Activated B cell treated with CpG ODN at 0.5 μM for 24 hours (primary cell): ENCODE measurements around the gene TNRC6B. TPM values are rescaled to one million over a fixed set of nuclear protein-coding genes. Genes with fewer than 3 reads are reported as not detected.
A peak's percentile ranks its signal among the peaks of the same experiment; 100 is the strongest.

Source experiments
- ATAC-seq: fragments of 200-7000 bp; cut with Tn5 transposase; one replicate; pipeline ENCODE4 v1.10.0; 2021; ENCODE audit warnings: low read depth, mild to moderate bottlenecking, moderate library complexity
- CTCF ChIA-PET: fragments of 350-600 bp; sonication (Branson Sonifier 250); formaldehyde crosslinking; loops from one replicate; lab custom pipeline; 2021; ENCODE audit warnings: antibody characterized with exemption; lab: Charles Lee
- POLR2A ChIA-PET: fragments of 350-600 bp; sonication (Branson Sonifier 250); formaldehyde crosslinking; loops from one replicate; lab custom pipeline; 2021; ENCODE audit warnings: antibody characterized with exemption; lab: Charles Lee
- DNase-seq: peaks from one replicate; pipeline ENCODE4 v3.0.0; 2022
- H3K27ac Mint-ChIP-seq: one replicate; pipeline ENCODE4 v1.8.0; 2020; ENCODE audit warnings: mixed read lengths
- H3K27me3 Mint-ChIP-seq: one replicate; pipeline ENCODE4 v1.8.0; 2021; ENCODE audit warnings: mixed read lengths
- H3K36me3 Mint-ChIP-seq: one replicate; pipeline ENCODE4 v1.8.0; 2021; ENCODE audit warnings: low read depth, mixed read lengths
- H3K4me1 Mint-ChIP-seq: one replicate; pipeline ENCODE4 v1.8.0; 2021; ENCODE audit warnings: mixed read lengths
- H3K4me3 Mint-ChIP-seq: one replicate; pipeline ENCODE4 v1.8.0; 2020; ENCODE audit warnings: mild to moderate bottlenecking, mixed read lengths
- H3K9me3 Mint-ChIP-seq: one replicate; pipeline ENCODE4 v1.8.0; 2020; ENCODE audit warnings: mixed read lengths
- intact Hi-C: fragments of 100-400 bp; cut with micrococcal nuclease; formaldehyde crosslinking; loops from one replicate; pipeline ENCODE4 v1.15.1; 2024
- total RNA-seq: library from RNA; stranded (reverse); gene quantifications from 2 replicates; pipeline ENCODE4 v1.2.3, GENCODE V29; 2022
- TF ChIP-seq, protein P1 (sequence below): fragments of 200-600 bp; IDR thresholded peaks from one replicate; pipeline ENCODE4 v1.8.0; 2022; ENCODE audit warnings: antibody characterized with exemption, mild to moderate bottlenecking

Gene TNRC6B, protein sequence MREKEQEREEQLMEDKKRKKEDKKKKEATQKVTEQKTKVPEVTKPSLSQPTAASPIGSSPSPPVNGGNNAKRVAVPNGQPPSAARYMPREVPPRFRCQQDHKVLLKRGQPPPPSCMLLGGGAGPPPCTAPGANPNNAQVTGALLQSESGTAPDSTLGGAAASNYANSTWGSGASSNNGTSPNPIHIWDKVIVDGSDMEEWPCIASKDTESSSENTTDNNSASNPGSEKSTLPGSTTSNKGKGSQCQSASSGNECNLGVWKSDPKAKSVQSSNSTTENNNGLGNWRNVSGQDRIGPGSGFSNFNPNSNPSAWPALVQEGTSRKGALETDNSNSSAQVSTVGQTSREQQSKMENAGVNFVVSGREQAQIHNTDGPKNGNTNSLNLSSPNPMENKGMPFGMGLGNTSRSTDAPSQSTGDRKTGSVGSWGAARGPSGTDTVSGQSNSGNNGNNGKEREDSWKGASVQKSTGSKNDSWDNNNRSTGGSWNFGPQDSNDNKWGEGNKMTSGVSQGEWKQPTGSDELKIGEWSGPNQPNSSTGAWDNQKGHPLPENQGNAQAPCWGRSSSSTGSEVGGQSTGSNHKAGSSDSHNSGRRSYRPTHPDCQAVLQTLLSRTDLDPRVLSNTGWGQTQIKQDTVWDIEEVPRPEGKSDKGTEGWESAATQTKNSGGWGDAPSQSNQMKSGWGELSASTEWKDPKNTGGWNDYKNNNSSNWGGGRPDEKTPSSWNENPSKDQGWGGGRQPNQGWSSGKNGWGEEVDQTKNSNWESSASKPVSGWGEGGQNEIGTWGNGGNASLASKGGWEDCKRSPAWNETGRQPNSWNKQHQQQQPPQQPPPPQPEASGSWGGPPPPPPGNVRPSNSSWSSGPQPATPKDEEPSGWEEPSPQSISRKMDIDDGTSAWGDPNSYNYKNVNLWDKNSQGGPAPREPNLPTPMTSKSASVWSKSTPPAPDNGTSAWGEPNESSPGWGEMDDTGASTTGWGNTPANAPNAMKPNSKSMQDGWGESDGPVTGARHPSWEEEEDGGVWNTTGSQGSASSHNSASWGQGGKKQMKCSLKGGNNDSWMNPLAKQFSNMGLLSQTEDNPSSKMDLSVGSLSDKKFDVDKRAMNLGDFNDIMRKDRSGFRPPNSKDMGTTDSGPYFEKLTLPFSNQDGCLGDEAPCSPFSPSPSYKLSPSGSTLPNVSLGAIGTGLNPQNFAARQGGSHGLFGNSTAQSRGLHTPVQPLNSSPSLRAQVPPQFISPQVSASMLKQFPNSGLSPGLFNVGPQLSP (N-terminal part only)
- total RNA-seq: 84.6 and 95.2 TPM in 2 replicates

- POLR2A ChIA-PET: interaction anchor here (0.5 to 5.3 kb wide), 27 partner anchors 14 to 773 kb away, joined by 3 to 114 read pairs (median 3); partner anchors contain the start of genes ADSL and ATF4
- Mint-ChIP-seq H3K27me3 (no peaks in the 10 kb centered on the region), H3K9me3 (no peaks in the 10 kb centered on the region), H3K4me3 (peak within 1 kb of the TSS; percentile 87), H3K27ac (peak within 1 kb of the TSS; percentile 87), H3K36me3 (peaks cover 14% of the 10 kb centered on the region), H3K4me1 (peaks cover 60% of the 10 kb centered on the region)
- CTCF ChIA-PET: interaction anchor here (0.6 kb wide), 1 partner anchor 85 kb away, joined by 4 read pairs; no protein-coding TSS in a partner anchor
- DNase-seq (peak; percentile 24), ATAC-seq (peak; percentile 86)
- intact Hi-C loops: loop anchor here (1.0 to 5.0 kb wide), 7 partner anchors 25 to 646 kb away; partner anchors contain the start of genes ADSL and RPS19BP1
- TF ChIP-seq, protein P1, sequence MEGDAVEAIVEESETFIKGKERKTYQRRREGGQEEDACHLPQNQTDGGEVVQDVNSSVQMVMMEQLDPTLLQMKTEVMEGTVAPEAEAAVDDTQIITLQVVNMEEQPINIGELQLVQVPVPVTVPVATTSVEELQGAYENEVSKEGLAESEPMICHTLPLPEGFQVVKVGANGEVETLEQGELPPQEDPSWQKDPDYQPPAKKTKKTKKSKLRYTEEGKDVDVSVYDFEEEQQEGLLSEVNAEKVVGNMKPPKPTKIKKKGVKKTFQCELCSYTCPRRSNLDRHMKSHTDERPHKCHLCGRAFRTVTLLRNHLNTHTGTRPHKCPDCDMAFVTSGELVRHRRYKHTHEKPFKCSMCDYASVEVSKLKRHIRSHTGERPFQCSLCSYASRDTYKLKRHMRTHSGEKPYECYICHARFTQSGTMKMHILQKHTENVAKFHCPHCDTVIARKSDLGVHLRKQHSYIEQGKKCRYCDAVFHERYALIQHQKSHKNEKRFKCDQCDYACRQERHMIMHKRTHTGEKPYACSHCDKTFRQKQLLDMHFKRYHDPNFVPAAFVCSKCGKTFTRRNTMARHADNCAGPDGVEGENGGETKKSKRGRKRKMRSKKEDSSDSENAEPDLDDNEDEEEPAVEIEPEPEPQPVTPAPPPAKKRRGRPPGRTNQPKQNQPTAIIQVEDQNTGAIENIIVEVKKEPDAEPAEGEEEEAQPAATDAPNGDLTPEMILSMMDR: no peak
Observed at GRCh38 chr22:40177738-40178416, at the start of gene TNRC6B. TNRC6B (plus strand) TSS chr22:40177925; CDS start chr22:40178136, 211 bp downstream.

GRCh38 chr22:40128989-40129388 is 48.7 kb upstream of the TNRC6B start:
- Mint-ChIP-seq H3K27ac (peak overlapping the region; percentile 5), H3K4me3 (no peak overlapping the region), H3K36me3 (peaks cover 69% of the 10 kb centered on the region), H3K4me1 (peaks cover 4% of the 10 kb centered on the region), H3K9me3 (no peaks in the 10 kb centered on the region), H3K27me3 (no peaks in the 10 kb centered on the region)
- ATAC-seq (peak; percentile 25), DNase-seq (no peak)
- TF ChIP-seq, protein P1: no peak
- POLR2A ChIA-PET: interaction anchor here (0.6 kb wide), 1 partner anchor 1433 kb away, joined by 4 read pairs; no protein-coding TSS in a partner anchor
- CTCF ChIA-PET: no interaction called here
- intact Hi-C loops: no loop called here

DNA sequence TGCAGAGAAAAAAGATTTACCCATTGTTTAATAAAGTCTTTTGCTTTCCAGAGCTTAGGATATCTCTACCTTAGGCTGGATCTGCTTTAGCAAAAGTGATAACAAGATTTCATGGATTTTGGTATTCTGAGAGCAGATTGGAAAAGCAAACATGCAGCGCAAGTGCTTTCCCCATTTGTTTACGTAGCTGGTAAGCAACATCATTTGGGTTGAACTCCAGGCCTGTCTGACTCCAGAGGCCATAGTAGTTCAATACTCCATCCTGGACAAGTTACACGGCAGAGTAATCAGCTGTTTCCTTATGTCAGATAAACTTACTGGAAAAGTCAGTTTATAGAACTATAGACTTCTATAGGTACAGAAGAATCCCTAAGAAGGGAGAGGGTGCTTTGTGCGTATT is 40.6 kb upstream of the TNRC6B start:
- Mint-ChIP-seq H3K4me3 (no peak overlapping the region), H3K27ac (no peak overlapping the region), H3K9me3 (no peaks in the 10 kb centered on the region), H3K4me1 (no peaks in the 10 kb centered on the region), H3K36me3 (peaks cover 69% of the 10 kb centered on the region), H3K27me3 (no peaks in the 10 kb centered on the region)
- DNase-seq: no peak
- intact Hi-C loops: no loop called here
- no peak for ATAC-seq
- CTCF ChIA-PET: interaction anchor here (0.8 kb wide), 1 partner anchor 112 kb away, joined by 3 read pairs; no protein-coding TSS in a partner anchor
- TF ChIP-seq, protein P1: no peak
- POLR2A ChIA-PET: interaction anchor here (0.6 kb wide), 1 partner anchor 14 kb away, joined by 7 read pairs; no protein-coding TSS in a partner anchor

- Mint-ChIP-seq H3K4me1 (no peaks in the 10 kb centered on the region), H3K27ac (peak overlapping the region; percentile 14), H3K4me3 (no peak overlapping the region), H3K36me3 (peaks cover 67% of the 10 kb centered on the region), H3K27me3 (no peaks in the 10 kb centered on the region), H3K9me3 (no peaks in the 10 kb centered on the region)
- intact Hi-C loops: no loop called here
- DNase-seq (no peak), ATAC-seq (no peak)
- POLR2A ChIA-PET: no interaction called here
- TF ChIP-seq, protein P1: no peak
- CTCF ChIA-PET: no interaction called here
Observed at GRCh38 chr22:40138866-40139265, 38.9 kb upstream of the TNRC6B start.
